Loucy (cell line): Measurements from ENCODE around the gene BACE2.

Experiments
- CTCF ChIP-seq: fragments of 200-600 bp; sonication (generic); conservative IDR thresholded peaks from 2 replicates; pipeline ENCODE4 v1.5.1; 2014; ENCODE audit warnings: mild to moderate bottlenecking, antibody characterized with exemption, low read length
- EZH2phosphoT487 ChIP-seq: fragments of 200-600 bp; IDR thresholded peaks from 2 replicates; pipeline ENCODE4 v1.6.1; 2018; ENCODE audit warnings: antibody characterized with exemption, mild to moderate bottlenecking, moderate library complexity, borderline replicate concordance

- TF ChIP-seq CTCF (no peak), EZH2phosphoT487 (no peak)
Measured at GRCh38 chr21:41245509-41246135, 77.7 kb downstream of the BACE2 start.
